Liver (tissue), 3 donors: ENCODE data around the gene HOXA4.

Experiments
- CTCF ChIP-seq: fragments of 150-350 bp; IDR thresholded peaks from 2 replicates; pipeline ENCODE4 v1.5.1; 2017; ENCODE audit warnings: improper control_type of control experiment, low read depth, low read length; ENCODE audit not compliant: missing input control
- FOXA1 ChIP-seq: IDR thresholded peaks from 2 replicates; pipeline ENCODE4 v1.6.1; 2016; ENCODE audit warnings: antibody characterized with exemption
- JUND ChIP-seq, 2 donors: IDR thresholded peaks; 2 replicates each; pipeline ENCODE4 v1.6.1; 2016; ENCODE audit warnings: antibody characterized with exemption in 2 of 2
- MAX ChIP-seq: IDR thresholded peaks from 2 replicates; pipeline ENCODE4 v1.6.1; 2016; ENCODE audit warnings: antibody characterized with exemption
- RAD21 ChIP-seq, 2 donors: IDR thresholded peaks; 2 replicates each; pipeline ENCODE4 v1.6.1; 2016; ENCODE audit warnings: antibody characterized with exemption in 2 of 2, mild to moderate bottlenecking in 2 of 2
- SP1 ChIP-seq: IDR thresholded peaks from 2 replicates; pipeline ENCODE4 v1.6.1; 2018; ENCODE audit warnings: antibody characterized with exemption, mild to moderate bottlenecking
- TAF1 ChIP-seq: conservative IDR thresholded peaks from 2 replicates; pipeline ENCODE4 v1.6.1; 2016; ENCODE audit warnings: antibody characterized with exemption, mild to moderate bottlenecking
- YY1 ChIP-seq: IDR thresholded peaks from 2 replicates; pipeline ENCODE4 v1.6.1; 2016; ENCODE audit warnings: antibody characterized with exemption, mild to moderate bottlenecking
- ZBTB33 ChIP-seq: IDR thresholded peaks from 2 replicates; pipeline ENCODE4 v1.6.1; 2016; ENCODE audit warnings: antibody characterized with exemption
- donor health status: healthy.
- donor health status: healthy.

GRCh38 chr7:27179503-27180430 lies 49.2 kb upstream of the HOXA4 start:
- TF ChIP-seq TAF1 (no peak), CTCF (peak; percentile 52), ZBTB33 (no peak), YY1 (no peak), RAD21 (IDR thresholded peaks at IDR 0.05) (no peak), FOXA1 (no peak), MAX (no peak), JUND (IDR thresholded peaks at IDR 0.05) (no peak), SP1 (no peak)
